Activated naive CD8-positive, alpha-beta T cell treated with anti-CD3 and anti-CD28 coated beads, Interleukin-2, amount 50 U/mL, for 24 hours (primary cell): ENCODE measurements around the gene DGKZ.
"Not testable (repeated sequence)": the region's sequence is repeated elsewhere in the genome, so short reads cannot be mapped to it uniquely, and the experiment has no call there.

ENCODE experiments used
- ATAC-seq: fragments of 150-1000 bp; cut with Tn5 transposase; one replicate; pipeline ENCODE4 v1.10.0; 2021
- DNase-seq: peaks from one replicate; pipeline ENCODE4 v3.0.0; 2021
- H3K27ac Mint-ChIP-seq: one replicate; pipeline ENCODE4 v1.8.0; 2021; ENCODE audit warnings: mild to moderate bottlenecking, mixed read lengths
- H3K27me3 Mint-ChIP-seq: one replicate; pipeline ENCODE4 v1.8.0; 2021; ENCODE audit warnings: mixed read lengths
- H3K36me3 Mint-ChIP-seq: one replicate; pipeline ENCODE4 v1.8.0; 2021; ENCODE audit warnings: low read depth, mixed read lengths
- H3K4me1 Mint-ChIP-seq: one replicate; pipeline ENCODE4 v1.8.0; 2021; ENCODE audit warnings: mixed read lengths
- H3K4me3 Mint-ChIP-seq: one replicate; pipeline ENCODE4 v1.8.0; 2021; ENCODE audit warnings: mild to moderate bottlenecking, moderate library complexity, mixed read lengths
- H3K9me3 Mint-ChIP-seq: one replicate; pipeline ENCODE4 v1.8.0; 2021; ENCODE audit warnings: mixed read lengths

The DGKZ gene

GRCh38 chr11:46363031-46363407, 15.8 kb downstream of the DGKZ start:
- Mint-ChIP-seq H3K9me3 (no peaks in the 10 kb centered on the region), H3K27me3 (no peaks in the 10 kb centered on the region), H3K4me3 (no peak overlapping the region), H3K27ac (peak overlapping the region; percentile 76), H3K36me3 (no peaks in the 10 kb centered on the region), H3K4me1 (peaks cover 54% of the 10 kb centered on the region)
- DNase-seq (no peak), ATAC-seq (no peak)

GRCh38 chr11:46363455-46364005, 16.3 kb downstream of the DGKZ start:
- ATAC-seq, result no peak
- Mint-ChIP-seq H3K27me3 (no peaks in the 10 kb centered on the region), H3K27ac (no peak overlapping the region), H3K9me3 (no peaks in the 10 kb centered on the region), H3K4me1 (peaks cover 51% of the 10 kb centered on the region), H3K36me3 (no peaks in the 10 kb centered on the region), H3K4me3 (no peak overlapping the region)
- DNase-seq, result no peak

- DNase-seq (no peak), ATAC-seq (no peak)
- H3K36me3 Mint-ChIP-seq, result no peaks in the 10 kb centered on the region
- H3K4me3 Mint-ChIP-seq, result no peak overlapping the region
- no peaks in the 10 kb centered on the region for H3K27me3 Mint-ChIP-seq
- peaks cover 48% of the 10 kb centered on the region for H3K4me1 Mint-ChIP-seq
- H3K27ac Mint-ChIP-seq, result peak overlapping the region; percentile 72
- no peaks in the 10 kb centered on the region for H3K9me3 Mint-ChIP-seq
These were observed 16.8 kb downstream of the DGKZ start for GRCh38 chr11:46364056-46364455.

- Mint-ChIP-seq H3K27ac (no peak overlapping the region), H3K27me3 (no peaks in the 10 kb centered on the region), H3K4me3 (no peak overlapping the region), H3K9me3 (no peaks in the 10 kb centered on the region), H3K4me1 (peaks cover 49% of the 10 kb centered on the region), H3K36me3 (no peaks in the 10 kb centered on the region)
- ATAC-seq (no peak), DNase-seq (no peak)
These were observed 17.5 kb downstream of the DGKZ start for GRCh38 chr11:46364791-46365190.

GRCh38 chr11:46366260-46366659, 19.0 kb downstream of the DGKZ start:
- H3K27me3 Mint-ChIP-seq, result no peaks in the 10 kb centered on the region
- no peaks in the 10 kb centered on the region for H3K9me3 Mint-ChIP-seq
- DNase-seq (no peak), ATAC-seq (no peak)
- H3K36me3 Mint-ChIP-seq, result peaks cover 3% of the 10 kb centered on the region
- H3K4me1 Mint-ChIP-seq, result peaks cover 40% of the 10 kb centered on the region
- no peak overlapping the region for H3K4me3 Mint-ChIP-seq
- H3K27ac Mint-ChIP-seq, result no peak overlapping the region

- ATAC-seq, result no peak
These were observed 19.4 kb downstream of the DGKZ start for GRCh38 chr11:46366661-46367161.

GRCh38 chr11:46367244-46367915, 20.1 kb downstream of the DGKZ start:
- ATAC-seq (peak; percentile 83), DNase-seq (peak; percentile 87)
- Mint-ChIP-seq H3K9me3 (no peaks in the 10 kb centered on the region), H3K27ac (no peak overlapping the region), H3K36me3 (peaks cover 5% of the 10 kb centered on the region), H3K27me3 (no peaks in the 10 kb centered on the region), H3K4me3 (no peak overlapping the region), H3K4me1 (peaks cover 32% of the 10 kb centered on the region)

More at GRCh38 chr11:46366661-46367161, 19.4 kb downstream of the DGKZ start:
- H3K27ac Mint-ChIP-seq, result no peak overlapping the region
- no peaks in the 10 kb centered on the region for H3K27me3 Mint-ChIP-seq
- H3K36me3 Mint-ChIP-seq, result peaks cover 5% of the 10 kb centered on the region
- H3K9me3 Mint-ChIP-seq, result no peaks in the 10 kb centered on the region
- H3K4me3 Mint-ChIP-seq, result no peak overlapping the region
- no peak for DNase-seq
- H3K4me1 Mint-ChIP-seq, result peaks cover 36% of the 10 kb centered on the region

GRCh38 chr11:46367916-46368267, 20.6 kb downstream of the DGKZ start:
- H3K4me1 Mint-ChIP-seq, result peaks cover 27% of the 10 kb centered on the region
- H3K36me3 Mint-ChIP-seq, result peaks cover 5% of the 10 kb centered on the region
- no peaks in the 10 kb centered on the region for H3K27me3 Mint-ChIP-seq
- ATAC-seq, result no peak
- no peak overlapping the region for H3K27ac Mint-ChIP-seq
- H3K9me3 Mint-ChIP-seq, result no peaks in the 10 kb centered on the region
- no peak overlapping the region for H3K4me3 Mint-ChIP-seq
- no peak for DNase-seq

- Mint-ChIP-seq H3K36me3 (peaks cover 7% of the 10 kb centered on the region), H3K27me3 (no peaks in the 10 kb centered on the region), H3K4me3 (no peak overlapping the region), H3K9me3 (no peaks in the 10 kb centered on the region), H3K4me1 (peaks cover 15% of the 10 kb centered on the region), H3K27ac (peak overlapping the region; percentile 50)
- ATAC-seq (peak; percentile 60), DNase-seq (peak; percentile 75)
These were observed 22.3 kb downstream of the DGKZ start for GRCh38 chr11:46369458-46370152.

GRCh38 chr11:46370253-46370652, 23.0 kb downstream of the DGKZ start:
- no peak overlapping the region for H3K27ac Mint-ChIP-seq
- no peak overlapping the region for H3K4me3 Mint-ChIP-seq
- peaks cover 15% of the 10 kb centered on the region for H3K4me1 Mint-ChIP-seq
- no peaks in the 10 kb centered on the region for H3K27me3 Mint-ChIP-seq
- peaks cover 10% of the 10 kb centered on the region for H3K36me3 Mint-ChIP-seq
- H3K9me3 Mint-ChIP-seq, result no peaks in the 10 kb centered on the region
- DNase-seq (no peak), ATAC-seq (no peak)

- not testable (repeated sequence) for H3K4me3 Mint-ChIP-seq
These were observed 24.0 kb downstream of the DGKZ start for GRCh38 chr11:46371262-46371661.

GRCh38 chr11:46372086-46372485, 24.8 kb downstream of the DGKZ start:
- Mint-ChIP-seq H3K36me3 (peaks cover 10% of the 10 kb centered on the region), H3K4me1 (peaks cover 8% of the 10 kb centered on the region), H3K4me3 (no peak overlapping the region), H3K27me3 (no peaks in the 10 kb centered on the region), H3K9me3 (no peaks in the 10 kb centered on the region), H3K27ac (no peak overlapping the region)
- DNase-seq, result no peak
- no peak for ATAC-seq

More at GRCh38 chr11:46371262-46371661, 24.0 kb downstream of the DGKZ start:
- ATAC-seq, H3K9me3 Mint-ChIP-seq, H3K36me3 Mint-ChIP-seq, H3K27me3 Mint-ChIP-seq, DNase-seq, H3K27ac Mint-ChIP-seq: not testable (repeated sequence)
- H3K4me1 Mint-ChIP-seq, result peaks cover 11% of the 10 kb centered on the region

GRCh38 chr11:46372501-46372900, 25.2 kb downstream of the DGKZ start:
- not testable (repeated sequence) for H3K27me3 Mint-ChIP-seq, H3K9me3 Mint-ChIP-seq, H3K4me3 Mint-ChIP-seq, H3K4me1 Mint-ChIP-seq, ATAC-seq, H3K27ac Mint-ChIP-seq, DNase-seq
- peaks cover 14% of the 10 kb centered on the region for H3K36me3 Mint-ChIP-seq

GRCh38 chr11:46373787-46374740, 26.8 kb downstream of the DGKZ start:
- H3K27me3 Mint-ChIP-seq, result no peaks in the 10 kb centered on the region
- H3K4me1 Mint-ChIP-seq, result peaks cover 2% of the 10 kb centered on the region
- H3K36me3 Mint-ChIP-seq, result peaks cover 18% of the 10 kb centered on the region
- DNase-seq, result no peak
- H3K4me3 Mint-ChIP-seq, result no peak overlapping the region
- H3K9me3 Mint-ChIP-seq, result no peaks in the 10 kb centered on the region
- ATAC-seq, result no peak
- H3K27ac Mint-ChIP-seq, result no peak overlapping the region
